Measurements from ENCODE around the gene AMER3. TPM values are rescaled to one million over a fixed set of nuclear protein-coding genes. Genes with fewer than 3 reads are reported as not detected.

The AMER3 gene
- total and polyA plus RNA-seq, 2 of the 4 experiments (the other 2 are of a cell fraction), result not detected

- no peaks in the 10 kb centered on the region for H4K20me1 ChIP-seq (ENCODE audit: insufficient read depth, low read length)
- no peaks in the 10 kb centered on the region for H3K27me3 ChIP-seq (ENCODE audit: control insufficient read depth, insufficient read depth, low read length)
- no peak overlapping the region for H2AFZ ChIP-seq (replicated peaks; ENCODE audit: low read length, poor library complexity)
- H3K9ac ChIP-seq (ENCODE audit: low read depth, low read length), result no peak overlapping the region
- H3K23ac ChIP-seq (ENCODE audit: low read depth, low read length), result no peak overlapping the region
- no peak overlapping the region for H3K4ac ChIP-seq (ENCODE audit: low read depth, low read length)
- no peaks in the 10 kb centered on the region for H3K79me1 ChIP-seq (ENCODE audit: low read depth in 1 of 2, low read length in 2 of 2)
- H2BK120ac ChIP-seq (ENCODE audit: low read depth, low read length), result no peak overlapping the region
- no peak overlapping the region for H2AK5ac ChIP-seq (ENCODE audit: low read depth, low read length)
- H3K9me3 ChIP-seq (ENCODE audit: control insufficient read depth, insufficient read depth, low read length), result no peaks in the 10 kb centered on the region
- H3K18ac ChIP-seq (ENCODE audit: low read depth, low read length), result no peak overlapping the region
- ATAC-seq (ENCODE audit: low read depth) (no peak), DNase-seq (no peak)
- H3K56ac ChIP-seq (ENCODE audit: extremely low read depth, insufficient read depth, low read length), result no peak overlapping the region
- H4K5ac ChIP-seq (ENCODE audit: low read depth, low read length), result no peak overlapping the region
- H2AK9ac ChIP-seq (replicated peaks; ENCODE audit: low read depth, low read length, poor library complexity), result peak overlapping the region; percentile 13
- no TSS peak for BruUV-seq (replicated peaks)
- POLR2A ChIA-PET (ENCODE audit: unreplicated experiment), result no interaction called here
- no peak overlapping the region for H3K4me2 ChIP-seq (ENCODE audit: low read depth, low read length)
- H3K27ac ChIP-seq (ENCODE audit: insufficient read depth, low read length), result no peak overlapping the region
- CTCF ChIA-PET, result no interaction called here
- no peaks in the 10 kb centered on the region for H3K36me3 ChIP-seq (ENCODE audit: control insufficient read depth, insufficient read depth, low read length)
- no peak overlapping the region for H4K8ac ChIP-seq (ENCODE audit: low read depth in 2 of 2, low read length in 2 of 2)
- no peak overlapping the region for H4K91ac ChIP-seq (ENCODE audit: insufficient read depth, low read depth, low read length)
- WGBS, 2 experiments (ENCODE audit: extremely low coverage in 2 of 2, insufficient read length in 1 of 2), result 52% methylated on average over 3 of the region's 6 CpGs; no CpG with 5 or more reads in 1 of the 2 experiments
- H3K14ac ChIP-seq (replicated peaks; ENCODE audit: low read depth, low read length), result no peak overlapping the region
- H2BK5ac ChIP-seq (ENCODE audit: low read depth, low read length, poor library complexity, severe bottlenecking), result no peak overlapping the region
- H2BK15ac ChIP-seq (ENCODE audit: low read depth, low read length), result no peak overlapping the region
- in situ Hi-C loops (cut with MboI; ENCODE audit: low sequenced_read_pairs), result no loop called here
- dilution Hi-C loops (cut with HindIII; ENCODE audit: low sequenced_read_pairs, unreplicated experiment), result no loop called here
- no peaks in the 10 kb centered on the region for H3K9me1 ChIP-seq (ENCODE audit: insufficient read depth, low read length)
- intact Hi-C loops (cut with micrococcal nuclease), result no loop called here
- no peaks in the 10 kb centered on the region for H3K4me1 ChIP-seq (ENCODE audit: control insufficient read depth, insufficient read depth, low read length)
- no peak overlapping the region for H3K4me3 ChIP-seq (ENCODE audit: insufficient read depth, low read depth, low read length)
- TF ChIP-seq SMC3 (IDR thresholded peaks at IDR 0.05; ENCODE audit: low read depth, low read length), result no peak
- TF ChIP-seq MXI1 (IDR thresholded peaks at IDR 0.05; ENCODE audit: borderline replicate concordance, low read depth, low read length), result no peak
- TF ChIP-seq BHLHE40 (IDR thresholded peaks at IDR 0.05; ENCODE audit: low read depth, low read length), result no peak
- TF ChIP-seq RCOR1 (IDR thresholded peaks at IDR 0.05; ENCODE audit: insufficient replicate concordance, low read length), result no peak
- no peak for TF ChIP-seq MAZ (IDR thresholded peaks at IDR 0.05; ENCODE audit: borderline replicate concordance, low read depth, low read length)
- TF ChIP-seq CTCF (conservative IDR thresholded peaks at IDR 0.05; ENCODE audit: low read depth, low read length), result no peak
- no peak for TF ChIP-seq FOS (IDR thresholded peaks at IDR 0.05; ENCODE audit: low read depth, low read length)
- TF ChIP-seq POLR2A (IDR thresholded peaks at IDR 0.05; ENCODE audit: low read depth, low read length), result no peak
- TF ChIP-seq ELK1 (IDR thresholded peaks at IDR 0.05; ENCODE audit: borderline replicate concordance, low read depth, low read length), result no peak
- no peak for TF ChIP-seq RAD21 (IDR thresholded peaks at IDR 0.05; ENCODE audit: low read length)
- H2BK20ac ChIP-seq (ENCODE audit: low read depth, low read length), result no peak overlapping the region
Observed at GRCh38 chr2:130749641-130750040, 5.7 kb upstream of the AMER3 start.
